GM12875 (cell line): Measurements from ENCODE around the gene DGCR6.
"Not testable (repeated sequence)": the region's sequence is repeated elsewhere in the genome, so short reads cannot be mapped to it uniquely, and the experiment has no call there.

Experiments used
- H3K4me3 ChIP-seq: one replicate; pipeline ENCODE4 v1.5.1; 2011; ENCODE audit warnings: low read depth, low read length, control low read depth
- CTCF ChIP-seq: IDR thresholded peaks from 2 replicates; pipeline ENCODE4 v1.5.1; 2011; ENCODE audit warnings: low read depth, mild to moderate bottlenecking, control low read depth, inconsistent platforms, low read length, moderate library complexity, borderline replicate concordance; ENCODE audit not compliant: insufficient read depth

DGCR6 gene

GRCh38 chr22:18917818-18918217 is 11.7 kb downstream of the DGCR6 start:
- not testable (repeated sequence) for H3K4me3 ChIP-seq

- H3K4me3 ChIP-seq, result not testable (repeated sequence)
Measured at GRCh38 chr22:18920257-18920902, 14.3 kb downstream of the DGCR6 start.

GRCh38 chr22:18925368-18926064 is 19.4 kb downstream of the DGCR6 start:
- no peak overlapping the region for H3K4me3 ChIP-seq
- TF ChIP-seq CTCF, result no peak

- no peak for TF ChIP-seq CTCF
- no peak overlapping the region for H3K4me3 ChIP-seq
Measured at GRCh38 chr22:18927020-18927419, 20.9 kb downstream of the DGCR6 start.

GRCh38 chr22:18927573-18927972 is 21.5 kb downstream of the DGCR6 start:
- no peak for TF ChIP-seq CTCF
- no peak overlapping the region for H3K4me3 ChIP-seq

GRCh38 chr22:18929459-18929858 is 23.3 kb downstream of the DGCR6 start:
- no peak overlapping the region for H3K4me3 ChIP-seq
- no peak for TF ChIP-seq CTCF

GRCh38 chr22:18931905-18932652 is 26.0 kb downstream of the DGCR6 start:
- no peak for TF ChIP-seq CTCF
- no peak overlapping the region for H3K4me3 ChIP-seq

GRCh38 chr22:18933914-18934313 is 27.8 kb downstream of the DGCR6 start:
- TF ChIP-seq CTCF, result no peak
- H3K4me3 ChIP-seq, result no peak overlapping the region

GRCh38 chr22:18934688-18935087 is 28.6 kb downstream of the DGCR6 start:
- not testable (repeated sequence) for H3K4me3 ChIP-seq
